K562 (cell line): ENCODE measurements around the gene PNRC2. TPM values are rescaled to one million over a fixed set of nuclear protein-coding genes. Genes with fewer than 3 reads are reported as not detected.

Experiments used
- ATAC-seq: fragments of 200-7000 bp; cut with Tn5 transposase; 3 replicates; pipeline ENCODE4 v1.9.1; 2020; ENCODE audit warnings: moderate library complexity
- BruUV-seq: library from RNA; stranded (reverse); fragments of 400-500 nt; replicated peaks from 2 replicates; lab custom pipeline; 2021; lab: Mats Ljungman, UMichigan
- CTCF ChIA-PET: fragments of 300-600 bp; formaldehyde crosslinking; extraction: SDS; loops from one replicate; lab custom pipeline; 2021; ENCODE audit warnings: low intra/inter-chr PET ratio; lab: Yijun Ruan, JAX
- POLR2A ChIA-PET: fragments of 300-600, 350-650 bp; sonication (Branson Sonifier 250); formaldehyde crosslinking; extraction: SDS; loops from one replicate; lab custom pipeline; 2021; ENCODE audit warnings: antibody characterized with exemption, inconsistent platforms; lab: Yijun Ruan, JAX
- DNase-seq, 4 experiments: peaks; one replicate each; pipeline versions ENCODE4 v3.0.0 to v3.0.0-alpha.2; 2011 to 2018; ENCODE audit warnings: low spot score in 3 of 4, mixed read lengths in 3 of 4; ENCODE audit errors: extremely low read depth in 1 of 4
- FAIRE-seq: peaks from 2 replicates; lab custom pipeline; 2011; peaks lifted over from hg19 to GRCh38; lab: Jason Lieb, UNC
- H2AFZ ChIP-seq: 2 replicates; pipeline ENCODE4 v1.6.0; 2011; ENCODE audit warnings: low read depth, low read length, control low read depth, inconsistent platforms
- H3K27ac ChIP-seq: fragments of 200-600 bp; 3 replicates; pipeline ENCODE4 v1.8.0; 2011; ENCODE audit warnings: low read depth, mild to moderate bottlenecking, control low read depth, inconsistent platforms, low read length, moderate library complexity, mixed read lengths; ENCODE audit errors: extremely low read depth
- H3K27me3 ChIP-seq, 2 experiments: fragments of 300-600 bp in 1 of 2; 2 replicates in 1 of 2; 3 replicates in 1 of 2; pipeline versions ENCODE4 v1.6.0 to v1.8.0; 2011; ENCODE audit warnings: inconsistent platforms in 2 of 2, low read length in 2 of 2, mild to moderate bottlenecking in 1 of 2, mixed read lengths in 1 of 2, moderate library complexity in 1 of 2; ENCODE audit not compliant: control insufficient read depth in 2 of 2, insufficient read depth in 2 of 2
- H3K36me3 ChIP-seq: fragments of 300-600 bp; 3 replicates; pipeline ENCODE4 v1.8.0; 2011; ENCODE audit warnings: mild to moderate bottlenecking, low read length, inconsistent platforms; ENCODE audit not compliant: control insufficient read depth, insufficient read depth
- H3K4me1 ChIP-seq, 2 experiments: fragments of 200-600 bp in 1 of 2; replicated peaks in 1 of 2; 2 replicates in 1 of 2; 3 replicates in 1 of 2; pipeline versions ENCODE4 v1.5.1 to v1.8.0; 2011; ENCODE audit warnings: inconsistent platforms in 2 of 2, low read length in 2 of 2, mild to moderate bottlenecking in 1 of 2, mixed read lengths in 1 of 2, moderate library complexity in 1 of 2; ENCODE audit not compliant: control insufficient read depth in 2 of 2, insufficient read depth in 2 of 2
- H3K4me2 ChIP-seq: 2 replicates; pipeline ENCODE4 v1.6.1; 2011; ENCODE audit warnings: low read length, control low read depth, inconsistent platforms, mixed read lengths; ENCODE audit not compliant: insufficient read depth
- H3K4me3 ChIP-seq: fragments of 200-600 bp; sonication (generic), shearing (Covaris generic); 2 replicates; pipeline ENCODE4 v1.5.1; 2016; ENCODE audit warnings: control low read depth, inconsistent platforms
- H3K79me2 ChIP-seq: fragments of 200-600 bp; 3 replicates; pipeline ENCODE4 v1.8.0; 2011; ENCODE audit warnings: low read length, inconsistent platforms; ENCODE audit not compliant: control insufficient read depth, insufficient read depth
- H3K9ac ChIP-seq, 2 experiments: 2 replicates each; pipeline versions ENCODE4 v1.6.0 to v1.6.1; 2011; ENCODE audit warnings: low read depth in 2 of 2, low read length in 2 of 2, control low read depth in 1 of 2, inconsistent platforms in 1 of 2, mild to moderate bottlenecking in 1 of 2, mixed read lengths in 1 of 2; ENCODE audit not compliant: insufficient read depth in 1 of 2
- H3K9me1 ChIP-seq: one replicate; pipeline ENCODE4 v1.6.0; 2011; ENCODE audit warnings: inconsistent platforms, mild to moderate bottlenecking, low read length, moderate library complexity; ENCODE audit not compliant: control insufficient read depth, insufficient read depth
- H3K9me3 ChIP-seq: replicated peaks from 2 replicates; pipeline ENCODE4 v1.5.1; 2011; ENCODE audit warnings: low read depth, low read length, inconsistent platforms; ENCODE audit not compliant: control insufficient read depth, insufficient read depth
- H4K20me1 ChIP-seq: replicated peaks from 2 replicates; pipeline ENCODE4 v1.6.1; 2011; ENCODE audit warnings: low read length, inconsistent platforms, mixed read lengths; ENCODE audit not compliant: control insufficient read depth, insufficient read depth
- ARID2 ChIP-seq: fragments of 450-650 bp; IDR thresholded peaks from 2 replicates; pipeline ENCODE4 v1.6.1; 2017; ENCODE audit warnings: antibody characterized with exemption, mild to moderate bottlenecking
- BCOR ChIP-seq: fragments of 450-650 bp; IDR thresholded peaks from 2 replicates; pipeline ENCODE4 v1.6.1; 2016
- ESRRA ChIP-seq: fragments of 450-650 bp; IDR thresholded peaks from 2 replicates; pipeline ENCODE4 v1.6.1; 2014; ENCODE audit warnings: low read depth, mild to moderate bottlenecking, moderate library complexity, borderline replicate concordance
- MTA2 ChIP-seq: fragments of 450-650 bp; IDR thresholded peaks from 2 replicates; pipeline ENCODE4 v1.6.1; 2016; ENCODE audit warnings: low read depth
- SNIP1 ChIP-seq: fragments of 450-650 bp; IDR thresholded peaks from 2 replicates; pipeline ENCODE4 v1.7.1; 2017; ENCODE audit warnings: low read depth, mild to moderate bottlenecking
- SRSF7 ChIP-seq: fragments of 200-400 bp; formaldehyde crosslinking; optimal IDR thresholded peaks from 2 replicates; pipeline ENCODE3; 2017; ENCODE audit warnings: mild to moderate bottlenecking, low read depth, low read length
- SRSF9 ChIP-seq: fragments of 200-400 bp; formaldehyde crosslinking; IDR thresholded peaks from 2 replicates; pipeline ENCODE4 v1.6.1; 2017; ENCODE audit warnings: low read depth, low read length, borderline replicate concordance
- TAF7 ChIP-seq: fragments of 450-650 bp; IDR thresholded peaks from 2 replicates; pipeline ENCODE4 v1.6.1; 2016; ENCODE audit warnings: missing genetic modification characterization, missing compliant biosample characterization
- ZBTB33 ChIP-seq: sonication (generic); formaldehyde crosslinking; IDR thresholded peaks from 2 replicates; pipeline ENCODE4 v1.8.1; 2023; ENCODE audit warnings: mild to moderate bottlenecking, missing genetic modification reagents
- ZNF140 ChIP-seq: fragments of 250-450 bp; sonication (Bioruptor Pico); IDR thresholded peaks from 2 replicates; pipeline ENCODE4 v1.8.0; 2021; ENCODE audit warnings: moderate library complexity, mild to moderate bottlenecking, inconsistent platforms
- ZNF764 ChIP-seq: fragments of 250-450 bp; sonication (Bioruptor Pico); IDR thresholded peaks from 2 replicates; pipeline ENCODE4 v1.4.0; 2020; ENCODE audit warnings: low read depth, mild to moderate bottlenecking, moderate library complexity
- ZNF780A ChIP-seq: fragments of 250-450 bp; sonication (Bioruptor Pico); IDR thresholded peaks from 2 replicates; pipeline ENCODE4 v1.5.0; 2021; ENCODE audit warnings: mild to moderate bottlenecking
- WGBS: fragments of 100-300 bp; shearing (Covaris generic); methylation state at CpG from one replicate; pipeline ENCODE4 v1.1.6; 2016; ENCODE audit warnings: low coverage, mixed read lengths; ENCODE audit not compliant: insufficient coverage; ENCODE audit errors: missing lambda C conversion rate; 5-methylcytosine and 5-hydroxymethylcytosine counted together
- in situ Hi-C: fragments of 300-500 bp; cut with MboI; formaldehyde crosslinking; loops from 4 replicates; pipeline ENCODE4 v1.15.0; 2018; ENCODE audit warnings: inconsistent platforms, mixed read lengths
- intact Hi-C: fragments of 100-400 bp; cut with micrococcal nuclease; formaldehyde crosslinking; loops from 2 replicates; pipeline ENCODE4 v1.14.2; 2022
- polyA plus RNA-seq, 8 experiments: library from polyadenylated mRNA; depleted of rRNA in 4 of 8; stranded (reverse) in 5 of 8; unstranded in 3 of 8; fragments of >200 nt; fragmentation: Nextera tagmentation in 2 of 8; fragmentation: Illumina TruSeq in 1 of 8; extraction: Ambion mirVana in 2 of 8; extraction: Trizol in 1 of 8; gene quantifications; 2 replicates each; pipeline versions ENCODE4 v1.2.1 to v1.2.3, GENCODE V29; 2011 to 2014; ENCODE audit warnings: inconsistent platforms in 1 of 8, missing spikeins in 1 of 8
- total RNA-seq, 7 experiments: library from RNA; depleted of rRNA in 6 of 7; stranded (reverse); fragments of >200 nt in 6 of 7; fragmentation: Illumina TruSeq in 2 of 7; extraction: Trizol in 2 of 7; gene quantifications; 2 replicates each; pipeline versions ENCODE4 v1.2.1 to v1.2.3, GENCODE V29; 2011 to 2021; ENCODE audit warnings: low replicate concordance in 1 of 7

PNRC2 gene
- total and polyA plus RNA-seq, 9 of the 15 experiments (the other 6 are each of a cell fraction or from before 2014, with no cell fraction given) = 127 to 303 (median 203) TPM

- no TSS peak for BruUV-seq
- TF ChIP-seq ZNF780A (CRISPR knock-in tag) = no peak
- TF ChIP-seq ZNF764 = no peak
- no peak for TF ChIP-seq ESRRA
- TF ChIP-seq SRSF7 = no peak
- TF ChIP-seq SRSF9 = no peak
- no peak for TF ChIP-seq BCOR
- no peak for TF ChIP-seq ZNF140 (CRISPR knock-in tag)
- TF ChIP-seq ARID2 = no peak
- no peak for TF ChIP-seq MTA2
- TF ChIP-seq ZBTB33 = no peak
- TF ChIP-seq TAF7 (tag) = no peak
- TF ChIP-seq SNIP1 = no peak
- no peaks in the 10 kb centered on the region for H3K36me3 ChIP-seq
- no peak overlapping the region for H3K4me2 ChIP-seq
- in situ Hi-C loops (no loop called here), intact Hi-C loops (no loop called here)
- FAIRE-seq (no peak), DNase-seq (no peak), ATAC-seq (no peak)
- H3K4me3 ChIP-seq = no peak overlapping the region
- 82% methylated on average over 8 of the region's 8 CpGs for WGBS
- H4K20me1 ChIP-seq = no peaks in the 10 kb centered on the region
- no peak overlapping the region for H3K9ac ChIP-seq
- H3K9me1 ChIP-seq = no peaks in the 10 kb centered on the region
- ChIA-PET POLR2A (interaction anchor here (0.9 to 1.3 kb wide), 2 partner anchors 16 to 61 kb away, joined by 4 to 5 read pairs; no protein-coding TSS in a partner anchor), CTCF (no interaction called here)
- H3K4me1 ChIP-seq = peaks cover 44 to 56% of the 10 kb centered on the region in 2 experiments
- H3K79me2 ChIP-seq = no peaks in the 10 kb centered on the region
- H2AFZ ChIP-seq = no peak overlapping the region; the same call in 1 of the 2 replicates
- no peaks in the 10 kb centered on the region for H3K9me3 ChIP-seq
- no peak overlapping the region for H3K27ac ChIP-seq
- H3K27me3 ChIP-seq = no peaks in the 10 kb centered on the region
Measured at GRCh38 chr1:23911921-23912320, 47.7 kb upstream of the PNRC2 start.
